ENCODE results near the gene DYNLL1. TPM values are rescaled to one million over a fixed set of nuclear protein-coding genes. Genes with fewer than 3 reads are reported as not detected.

Gene DYNLL1
- total RNA-seq, 1 donor from 2014 or later: 318 TPM

DNA sequence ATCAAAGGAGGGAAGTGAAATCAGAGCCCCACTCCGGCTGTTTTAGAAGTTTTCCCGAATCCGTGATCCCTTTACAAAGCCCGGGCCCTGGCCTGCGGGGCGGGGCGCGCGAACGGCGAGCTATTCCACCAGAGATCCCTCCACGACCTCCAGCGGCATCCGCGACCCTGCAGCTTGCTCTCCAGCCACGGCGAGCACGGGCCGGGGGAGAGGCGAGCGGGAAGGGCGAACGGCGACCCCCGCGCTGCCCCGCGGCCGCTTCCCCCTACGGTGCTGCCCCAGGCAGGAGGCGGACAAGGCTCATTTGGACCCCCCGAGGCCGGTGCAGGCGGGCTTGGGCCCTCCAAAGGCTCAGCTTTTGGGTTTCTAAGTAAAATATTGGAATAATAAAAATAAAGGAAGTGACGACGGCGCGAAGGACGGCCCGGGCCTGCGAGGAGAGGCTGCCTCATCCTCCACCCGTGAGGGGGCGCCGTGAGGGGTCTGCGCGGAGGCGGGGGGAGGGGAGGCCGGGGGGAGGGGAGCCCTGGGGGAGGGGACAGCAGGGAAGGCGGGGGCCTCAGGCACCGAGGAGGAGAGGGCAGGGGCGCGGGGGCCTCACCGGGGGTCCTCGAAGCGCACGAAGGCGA lies 27.0 kb upstream of the DYNLL1 start:
- peak overlapping the region; percentile 93 for H3K27ac ChIP-seq
- DNase-seq (ENCODE audit: extremely low spot score in 2 of 2): no peak
- peak in 1 of 2 donors; percentile 51 for TF ChIP-seq POLR2AphosphoS5 (IDR thresholded peaks at IDR 0.05; ENCODE audit: insufficient read depth in 1 of 2, low read depth in 1 of 2)
- TF ChIP-seq POLR2A (IDR thresholded peaks at IDR 0.05): no peak
- H3K9me3 ChIP-seq: no peaks in the 10 kb centered on the region
- H3K4me1 ChIP-seq: peaks cover 44% of the 10 kb centered on the region
- peaks cover 0 to 14% of the 10 kb centered on the region in 2 donors for H3K36me3 ChIP-seq
- intact Hi-C loops (cut with DNase I): no loop called here
- no peaks in the 10 kb centered on the region for H3K27me3 ChIP-seq
- peak overlapping the region; percentile 92 for H3K4me3 ChIP-seq

DNA sequence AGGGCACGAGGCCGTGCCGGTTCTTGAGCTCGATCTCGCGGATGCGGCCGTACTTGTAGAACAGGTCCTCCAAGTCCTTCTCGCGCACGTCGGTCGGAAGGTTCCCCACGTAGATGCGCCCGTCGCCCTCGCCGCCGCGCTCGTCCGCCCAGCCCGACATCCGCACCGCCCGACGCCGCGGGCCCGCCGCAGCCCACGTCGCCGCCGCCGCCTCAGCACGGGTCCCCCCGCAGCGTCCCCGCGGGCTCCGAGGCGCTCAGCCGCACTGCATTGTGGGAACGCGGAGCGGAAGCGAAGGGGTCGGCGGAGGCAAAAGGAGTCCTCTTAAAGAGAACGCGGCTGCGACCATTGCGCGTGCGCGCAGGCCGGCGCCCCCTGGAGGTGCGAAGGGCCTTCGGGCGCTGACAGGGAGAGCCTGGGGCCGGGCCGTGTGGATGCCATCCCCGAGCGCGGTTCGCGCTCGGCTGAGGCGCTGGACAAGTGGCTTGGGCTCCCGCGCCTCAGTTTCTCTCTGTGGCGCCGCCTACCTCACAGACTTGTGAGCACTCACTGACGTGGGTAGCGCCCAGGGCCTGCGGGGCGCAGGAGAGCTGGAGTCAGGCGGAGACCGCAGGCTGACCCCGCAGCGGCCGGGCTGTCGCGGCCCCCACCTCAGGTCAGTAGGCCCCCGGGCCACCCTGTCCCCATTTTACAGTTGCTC lies 26.3 kb upstream of the DYNLL1 start, which contains the start of gene SRSF9:
Gene SRSF9, minus strand, starts transcription at position 299 of the 700 bp plus-strand sequence. Its CDS starts 139 bp downstream, at position 160.
- Histone ChIP-seq H3K36me3 (peaks cover 0 to 8% of the 10 kb centered on the region in 2 donors), H3K4me1 (peaks cover 44% of the 10 kb centered on the region), H3K4me3 (peak within 1 kb of the TSS; percentile 92), H3K27me3 (no peaks in the 10 kb centered on the region), H3K27ac (peak within 1 kb of the TSS; percentile 93), H3K9me3 (no peaks in the 10 kb centered on the region)
- intact Hi-C loops (cut with DNase I): no loop called here
- DNase-seq (ENCODE audit: extremely low spot score in 2 of 2): peak in 1 of 2 donors; percentile 91
- TF ChIP-seq POLR2AphosphoS5 (IDR thresholded peaks at IDR 0.05; ENCODE audit: insufficient read depth in 1 of 2, low read depth in 1 of 2) (peak; percentile 82 to 85), POLR2A (IDR thresholded peaks at IDR 0.05) (peak in 1 of 2 donors; percentile 75)
- TF ChIP-seq, protein P1, sequence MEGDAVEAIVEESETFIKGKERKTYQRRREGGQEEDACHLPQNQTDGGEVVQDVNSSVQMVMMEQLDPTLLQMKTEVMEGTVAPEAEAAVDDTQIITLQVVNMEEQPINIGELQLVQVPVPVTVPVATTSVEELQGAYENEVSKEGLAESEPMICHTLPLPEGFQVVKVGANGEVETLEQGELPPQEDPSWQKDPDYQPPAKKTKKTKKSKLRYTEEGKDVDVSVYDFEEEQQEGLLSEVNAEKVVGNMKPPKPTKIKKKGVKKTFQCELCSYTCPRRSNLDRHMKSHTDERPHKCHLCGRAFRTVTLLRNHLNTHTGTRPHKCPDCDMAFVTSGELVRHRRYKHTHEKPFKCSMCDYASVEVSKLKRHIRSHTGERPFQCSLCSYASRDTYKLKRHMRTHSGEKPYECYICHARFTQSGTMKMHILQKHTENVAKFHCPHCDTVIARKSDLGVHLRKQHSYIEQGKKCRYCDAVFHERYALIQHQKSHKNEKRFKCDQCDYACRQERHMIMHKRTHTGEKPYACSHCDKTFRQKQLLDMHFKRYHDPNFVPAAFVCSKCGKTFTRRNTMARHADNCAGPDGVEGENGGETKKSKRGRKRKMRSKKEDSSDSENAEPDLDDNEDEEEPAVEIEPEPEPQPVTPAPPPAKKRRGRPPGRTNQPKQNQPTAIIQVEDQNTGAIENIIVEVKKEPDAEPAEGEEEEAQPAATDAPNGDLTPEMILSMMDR (IDR thresholded peaks at IDR 0.05): peak; percentile 35 to 89 (median 83)

DNA sequence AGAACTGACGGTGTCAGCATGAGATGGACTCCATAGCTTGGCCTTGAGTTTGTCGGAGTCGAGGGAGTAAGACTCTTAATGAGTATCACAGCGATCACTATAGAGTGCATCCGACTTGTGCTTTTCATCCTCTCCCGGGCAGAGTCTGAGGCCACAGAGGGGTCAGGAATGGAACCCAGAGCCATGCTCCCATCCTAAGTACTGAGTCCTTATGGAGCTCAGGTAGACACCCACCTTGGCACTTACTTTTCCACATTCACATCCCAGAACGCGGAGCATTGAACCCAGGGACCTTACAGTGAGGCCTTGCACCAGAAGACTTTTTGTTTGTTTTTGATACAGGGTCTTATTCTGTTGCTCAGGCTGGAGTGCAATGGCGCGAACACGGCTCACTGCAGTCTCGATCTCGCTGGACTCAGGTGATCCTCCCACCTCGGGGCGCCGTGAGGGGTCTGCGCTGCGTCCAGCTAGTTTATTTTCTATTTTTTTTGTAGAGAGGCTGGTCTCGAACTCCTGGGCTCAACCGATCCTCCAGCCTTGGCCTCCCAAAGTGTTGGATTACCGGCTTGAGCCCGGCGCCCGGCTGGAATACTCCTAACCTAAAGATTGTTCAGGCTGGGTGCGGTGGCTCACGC lies 25.6 kb upstream of the DYNLL1 start:
- no peak for DNase-seq (ENCODE audit: extremely low spot score in 2 of 2)
- TF ChIP-seq, protein P1 (IDR thresholded peaks at IDR 0.05): no peak
- TF ChIP-seq POLR2A (IDR thresholded peaks at IDR 0.05): no peak
- TF ChIP-seq POLR2AphosphoS5 (IDR thresholded peaks at IDR 0.05; ENCODE audit: insufficient read depth in 1 of 2, low read depth in 1 of 2): no peak
- Histone ChIP-seq H3K27me3 (no peaks in the 10 kb centered on the region), H3K9me3 (no peaks in the 10 kb centered on the region), H3K4me1 (peaks cover 44% of the 10 kb centered on the region), H3K36me3 (peaks cover 0 to 1% of the 10 kb centered on the region in 2 donors), H3K4me3 (peak overlapping the region; percentile 92), H3K27ac (peak overlapping the region; percentile 93)
- intact Hi-C loops (cut with DNase I): no loop called here

DNA sequence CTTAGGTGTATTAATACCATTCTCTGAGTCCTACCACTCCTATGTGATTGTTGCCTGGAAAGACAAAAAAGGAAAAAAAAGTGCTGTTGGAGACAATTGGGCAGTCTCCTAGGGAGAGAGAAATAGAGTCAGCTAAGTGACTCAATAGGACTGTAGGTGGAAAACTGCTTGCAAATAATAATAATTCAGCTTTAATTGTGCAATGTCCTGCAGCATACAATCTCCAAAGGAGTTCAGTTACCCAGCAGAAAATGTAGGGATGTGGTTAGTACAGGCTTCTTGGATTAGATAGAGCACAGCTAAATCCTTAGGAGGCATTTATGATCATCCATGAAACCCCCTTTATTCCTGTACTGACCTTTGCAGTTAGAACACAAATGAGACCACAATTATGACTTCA lies 23.4 kb upstream of the DYNLL1 start:
- H3K36me3 ChIP-seq: no peaks in the 10 kb centered on the region
- no peaks in the 10 kb centered on the region for H3K9me3 ChIP-seq
- intact Hi-C loops (cut with DNase I): no loop called here
- TF ChIP-seq POLR2AphosphoS5 (IDR thresholded peaks at IDR 0.05; ENCODE audit: insufficient read depth in 1 of 2, low read depth in 1 of 2) (no peak), POLR2A (IDR thresholded peaks at IDR 0.05) (no peak)
- TF ChIP-seq, protein P1 (IDR thresholded peaks at IDR 0.05): no peak
- DNase-seq (ENCODE audit: extremely low spot score in 2 of 2): no peak
- no peaks in the 10 kb centered on the region for H3K27me3 ChIP-seq
- no peak overlapping the region for H3K4me3 ChIP-seq
- no peak overlapping the region for H3K27ac ChIP-seq
- H3K4me1 ChIP-seq: peaks cover 29% of the 10 kb centered on the region

DNA sequence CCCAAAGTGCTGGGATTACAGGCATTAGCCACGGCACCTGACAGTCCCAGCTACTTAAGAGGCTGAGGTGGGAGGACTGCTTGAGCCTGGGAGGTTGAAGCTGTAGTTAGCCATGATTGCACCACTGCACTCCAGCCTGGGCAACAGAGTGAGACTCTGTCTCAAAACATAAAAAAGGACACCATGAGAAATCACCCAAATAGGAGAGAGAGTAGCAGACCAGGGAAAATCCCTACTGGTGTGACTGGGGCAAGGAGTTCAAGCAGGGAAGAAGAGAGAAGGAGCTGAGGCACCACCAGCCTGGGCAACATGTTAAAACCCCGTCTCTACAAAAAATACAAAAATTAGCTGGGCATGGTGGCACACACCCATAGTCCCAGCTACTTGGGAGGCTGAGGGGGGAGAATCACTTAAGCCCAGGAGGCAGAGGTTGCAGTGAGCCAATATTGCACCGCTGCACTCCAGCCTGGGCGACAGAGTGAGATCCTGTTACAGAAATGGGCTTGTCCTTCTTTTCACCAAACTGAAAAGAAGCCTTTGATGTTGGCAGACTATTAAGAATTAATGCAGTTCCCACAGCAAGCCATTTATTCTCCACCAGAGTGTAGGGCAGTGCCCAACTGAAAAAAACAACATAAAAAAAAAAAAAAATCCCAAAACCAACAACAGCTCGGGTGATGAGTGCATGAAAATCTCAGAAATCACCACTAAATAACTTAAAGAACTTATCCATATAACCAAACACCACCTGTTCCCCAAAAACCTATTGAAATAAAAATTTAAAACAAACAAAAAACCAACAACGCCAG lies 21.9 kb upstream of the DYNLL1 start:
- peaks cover 18% of the 10 kb centered on the region for H3K4me1 ChIP-seq
- H3K4me3 ChIP-seq: no peak overlapping the region
- DNase-seq (ENCODE audit: extremely low spot score in 2 of 2): no peak
- H3K27me3 ChIP-seq: no peaks in the 10 kb centered on the region
- intact Hi-C loops (cut with DNase I): no loop called here
- TF ChIP-seq POLR2AphosphoS5 (IDR thresholded peaks at IDR 0.05; ENCODE audit: insufficient read depth in 1 of 2, low read depth in 1 of 2): no peak
- no peak for TF ChIP-seq POLR2A (IDR thresholded peaks at IDR 0.05)
- TF ChIP-seq, protein P1 (IDR thresholded peaks at IDR 0.05): no peak
- no peaks in the 10 kb centered on the region for H3K9me3 ChIP-seq
- no peaks in the 10 kb centered on the region for H3K36me3 ChIP-seq
- peak overlapping the region; percentile 31 for H3K27ac ChIP-seq

All from vagina (tissue), 2 donors.